Mesodermal cell (in vitro differentiated cells): Measurements from ENCODE around the gene PKN1.

ENCODE experiments used
- H3K27ac ChIP-seq: 2 replicates; pipeline ENCODE4 v1.7.0; 2013; ENCODE audit warnings: mild to moderate bottlenecking, low read depth, low read length, moderate library complexity; ENCODE audit not compliant: severe bottlenecking
- H3K36me3 ChIP-seq: 2 replicates; pipeline ENCODE4 v1.7.1; 2013; ENCODE audit warnings: mild to moderate bottlenecking, low read length, moderate library complexity; ENCODE audit not compliant: control insufficient read depth, insufficient read depth
- H3K4me1 ChIP-seq: one replicate; pipeline ENCODE4 v1.7.1; 2013; ENCODE audit warnings: mild to moderate bottlenecking, low read length; ENCODE audit not compliant: insufficient read depth, control insufficient read depth, poor library complexity, severe bottlenecking
- H3K4me3 ChIP-seq: 2 replicates; pipeline ENCODE4 v1.7.0; 2013; ENCODE audit warnings: low read length, control low read depth, mild to moderate bottlenecking; ENCODE audit not compliant: insufficient read depth, poor library complexity, severe bottlenecking; ENCODE audit errors: extremely low read depth
- H3K9me3 ChIP-seq: 2 replicates; pipeline ENCODE4 v1.7.1; 2013; ENCODE audit warnings: mild to moderate bottlenecking, low read length, moderate library complexity; ENCODE audit not compliant: control insufficient read depth
- WGBS, 2 experiments: methylation state at CpG; one replicate each; pipeline ENCODE4 v1.1.5; 2013; ENCODE audit warnings: missing lambda C conversion rate in 2 of 2; ENCODE audit not compliant: insufficient coverage in 2 of 2; 5-methylcytosine and 5-hydroxymethylcytosine counted together

PKN1 gene

DNA sequence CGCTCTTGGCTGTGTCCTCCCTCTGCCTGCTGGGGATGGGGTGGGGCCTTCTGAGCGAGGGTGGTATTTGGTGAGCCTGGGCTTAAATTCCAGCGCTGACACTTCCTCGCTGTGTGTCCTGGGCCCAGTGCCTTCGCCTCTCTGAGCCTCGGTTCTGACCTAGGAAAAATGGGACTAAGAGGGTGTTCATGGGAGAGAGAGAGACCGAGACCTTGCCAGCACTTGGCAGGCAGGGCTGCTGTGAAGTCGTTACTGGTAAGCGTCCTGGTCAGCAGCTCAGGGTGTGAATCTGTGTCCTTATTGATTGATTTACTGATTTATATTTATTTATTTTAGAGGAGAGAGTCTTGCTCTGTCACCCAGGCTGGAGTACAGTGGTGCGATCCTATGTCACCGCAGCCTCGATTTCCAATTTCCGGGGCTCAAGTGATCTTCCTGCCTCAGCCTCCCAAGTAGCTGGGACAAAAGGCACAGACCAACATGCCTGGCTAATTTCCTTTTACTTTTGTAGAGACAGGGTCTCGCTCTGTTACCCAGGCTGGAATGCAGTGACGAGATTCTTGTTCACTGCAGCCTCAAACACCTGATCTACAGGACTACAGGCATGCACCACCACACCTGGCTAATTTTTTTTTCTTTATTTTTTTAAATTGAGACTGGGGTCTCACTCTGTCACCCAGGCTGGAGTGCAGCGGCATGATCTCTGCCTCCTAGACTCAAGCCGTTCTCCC, 2.4 kb downstream of the PKN1 start:
- Histone ChIP-seq H3K36me3 (peaks cover 6% of the 10 kb centered on the region), H3K27ac (no peak overlapping the region), H3K4me1 (peaks cover 17% of the 10 kb centered on the region), H3K9me3 (no peaks in the 10 kb centered on the region), H3K4me3 (no peak overlapping the region)
- WGBS, 2 experiments: 90 to 95% methylated on average over 12 to 16 of the region's 17 CpGs

DNA sequence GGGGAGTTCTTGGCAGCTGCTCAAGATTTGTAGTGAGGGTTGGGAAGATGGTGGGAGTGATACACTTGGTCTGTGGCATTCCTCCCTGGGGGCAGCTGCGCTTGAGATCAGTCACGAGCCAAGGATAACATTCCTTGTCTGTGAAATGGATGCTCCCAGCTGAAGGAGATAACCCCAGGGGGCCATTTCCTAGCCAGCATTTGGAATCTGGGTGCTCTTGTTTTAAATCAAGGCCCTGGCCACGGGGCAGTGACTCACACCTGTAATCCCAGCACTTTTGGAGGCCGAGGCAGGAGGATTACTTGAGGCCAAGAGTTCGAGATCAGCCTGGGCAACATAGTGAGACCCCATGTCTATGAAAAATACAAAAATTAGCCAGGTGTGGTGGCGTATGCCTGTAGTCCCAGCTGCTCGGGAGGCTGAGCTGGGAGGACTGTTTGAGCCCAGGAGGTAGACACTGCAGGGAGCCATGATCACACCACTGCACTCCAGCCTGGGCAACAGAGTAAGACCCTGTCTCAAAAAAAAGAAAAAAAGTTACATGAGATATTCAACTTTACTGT, 4.6 kb downstream of the PKN1 start:
- no peak overlapping the region for H3K27ac ChIP-seq
- no peaks in the 10 kb centered on the region for H3K9me3 ChIP-seq
- no peak overlapping the region for H3K4me3 ChIP-seq
- peaks cover 17% of the 10 kb centered on the region for H3K4me1 ChIP-seq
- peaks cover 16% of the 10 kb centered on the region for H3K36me3 ChIP-seq
- WGBS, 2 experiments: 93 to 95% methylated on average over 7 of the region's 7 CpGs

DNA sequence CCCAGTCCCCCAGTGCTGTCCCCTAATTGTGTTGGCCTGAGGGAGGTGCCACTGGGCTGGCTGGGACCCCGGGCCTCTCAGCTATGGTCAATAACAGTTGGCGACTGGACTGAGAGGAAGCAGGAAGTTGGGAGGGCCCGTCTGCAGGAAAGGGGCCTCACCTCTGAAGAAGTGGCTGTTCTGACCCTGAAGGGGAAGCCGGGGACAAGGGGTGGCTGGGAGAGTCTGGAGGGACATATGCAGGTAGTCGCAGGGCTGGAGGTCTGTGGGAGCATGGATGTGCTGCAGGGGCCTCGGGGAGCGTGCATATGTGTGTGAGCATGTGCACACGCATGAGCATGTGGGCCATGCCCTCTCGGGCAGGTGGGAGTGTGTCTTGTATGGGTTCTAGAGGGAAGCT, 5.9 kb downstream of the PKN1 start:
- Histone ChIP-seq H3K27ac (no peak overlapping the region), H3K36me3 (peaks cover 27% of the 10 kb centered on the region), H3K4me3 (no peak overlapping the region), H3K4me1 (peaks cover 15% of the 10 kb centered on the region), H3K9me3 (no peaks in the 10 kb centered on the region)
- 92 to 94% methylated on average over 8 to 9 of the region's 9 CpGs for WGBS, 2 experiments

DNA sequence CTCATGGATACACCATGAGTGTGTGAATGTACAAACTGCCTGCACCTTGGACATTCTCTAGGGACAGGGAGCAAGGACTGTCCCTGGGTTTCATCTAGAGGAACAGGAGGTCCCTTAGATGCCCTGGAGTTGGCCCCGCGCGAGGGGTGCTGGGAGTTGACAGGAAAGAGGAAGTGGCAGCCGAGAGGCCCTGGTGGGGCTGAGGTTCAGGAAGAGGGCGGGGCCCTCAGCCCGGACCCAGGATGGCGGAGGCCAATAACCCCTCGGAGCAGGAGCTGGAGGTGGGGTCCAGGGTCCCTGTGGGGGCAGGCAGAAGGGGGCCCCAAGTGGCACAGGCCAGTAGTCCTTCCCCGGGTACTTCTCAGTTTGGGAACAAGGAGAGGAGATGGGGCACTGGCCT, 6.9 kb downstream of the PKN1 start:
- 82 to 87% methylated on average over 9 of the region's 9 CpGs for WGBS, 2 experiments
- Histone ChIP-seq H3K4me3 (no peak overlapping the region), H3K36me3 (peaks cover 36% of the 10 kb centered on the region), H3K27ac (no peak overlapping the region), H3K4me1 (peaks cover 7% of the 10 kb centered on the region), H3K9me3 (no peaks in the 10 kb centered on the region)

DNA sequence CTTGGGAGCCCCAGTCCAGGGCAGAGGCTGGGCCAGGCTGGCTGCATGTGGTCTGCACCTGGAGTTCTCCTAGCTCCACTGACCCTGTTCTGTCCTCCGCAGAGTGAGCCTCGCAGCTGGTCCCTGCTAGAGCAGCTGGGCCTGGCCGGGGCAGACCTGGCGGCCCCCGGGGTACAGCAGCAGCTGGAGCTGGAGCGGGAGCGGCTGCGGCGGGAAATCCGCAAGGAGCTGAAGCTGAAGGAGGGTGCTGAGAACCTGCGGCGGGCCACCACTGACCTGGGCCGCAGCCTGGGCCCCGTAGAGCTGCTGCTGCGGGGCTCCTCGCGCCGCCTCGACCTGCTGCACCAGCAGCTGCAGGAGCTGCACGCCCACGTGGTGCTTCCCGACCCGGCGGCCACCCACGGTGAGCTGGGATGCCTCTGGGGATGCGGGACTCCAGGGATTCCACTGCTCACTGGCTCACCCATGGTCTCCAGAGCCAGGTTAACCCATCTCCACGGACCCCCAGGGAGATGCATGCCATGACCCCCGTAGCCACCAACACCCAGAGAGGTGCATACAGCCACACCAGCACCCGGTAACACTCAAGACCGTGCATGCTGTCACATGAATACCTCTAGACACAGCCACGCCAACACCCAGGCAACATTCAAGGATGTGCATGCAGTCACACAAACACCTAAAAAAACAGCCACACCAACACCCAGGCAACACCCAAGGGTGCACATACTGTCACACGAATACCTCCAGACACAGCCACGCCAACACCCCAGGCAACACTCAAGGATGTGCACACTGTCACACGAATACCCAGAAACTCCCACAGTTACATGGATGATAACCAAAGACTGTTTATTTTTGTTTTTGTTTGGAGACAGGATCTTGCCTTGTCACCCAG, 8.2 kb downstream of the PKN1 start:
- Histone ChIP-seq H3K9me3 (no peaks in the 10 kb centered on the region), H3K27ac (no peak overlapping the region), H3K36me3 (peaks cover 36% of the 10 kb centered on the region), H3K4me3 (no peak overlapping the region), H3K4me1 (peaks cover 7% of the 10 kb centered on the region)
- WGBS, 2 experiments: 94 to 96% methylated on average over 29 to 33 of the region's 34 CpGs

DNA sequence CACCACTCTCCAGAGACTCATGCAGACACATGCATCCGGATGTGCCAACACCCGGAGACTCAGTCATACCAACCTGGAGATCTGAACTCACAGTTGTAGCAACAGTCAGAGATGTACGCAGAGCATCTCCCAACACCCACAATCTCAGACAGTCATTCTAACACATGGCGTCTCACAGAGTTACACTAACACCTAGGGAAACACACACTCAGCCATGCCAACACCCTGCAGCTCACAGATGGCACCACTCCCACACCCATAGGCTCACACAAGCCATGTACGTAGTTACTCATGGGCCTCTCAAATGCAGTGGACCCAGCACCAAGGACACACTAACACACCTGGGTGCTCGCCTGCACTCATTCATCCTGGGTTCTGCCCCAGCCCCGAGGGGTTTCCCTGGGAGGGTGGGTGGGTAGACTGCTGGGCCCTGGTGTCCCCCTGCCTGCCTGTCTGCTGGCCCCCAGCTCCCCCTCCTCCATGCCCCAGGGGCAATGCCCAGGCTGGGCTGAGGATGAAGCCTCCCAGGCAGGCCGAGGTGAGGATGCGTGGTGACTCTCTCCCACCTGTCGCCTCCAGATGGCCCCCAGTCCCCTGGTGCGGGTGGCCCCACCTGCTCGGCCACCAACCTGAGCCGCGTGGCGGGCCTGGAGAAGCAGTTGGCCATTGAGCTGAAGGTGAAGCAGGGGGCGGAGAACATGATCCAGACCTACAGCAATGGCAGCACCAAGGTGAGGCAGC, 10.0 kb downstream of the PKN1 start:
- peaks cover 32% of the 10 kb centered on the region for H3K36me3 ChIP-seq
- WGBS, 2 experiments: 97 to 98% methylated on average over 12 to 14 of the region's 16 CpGs

DNA sequence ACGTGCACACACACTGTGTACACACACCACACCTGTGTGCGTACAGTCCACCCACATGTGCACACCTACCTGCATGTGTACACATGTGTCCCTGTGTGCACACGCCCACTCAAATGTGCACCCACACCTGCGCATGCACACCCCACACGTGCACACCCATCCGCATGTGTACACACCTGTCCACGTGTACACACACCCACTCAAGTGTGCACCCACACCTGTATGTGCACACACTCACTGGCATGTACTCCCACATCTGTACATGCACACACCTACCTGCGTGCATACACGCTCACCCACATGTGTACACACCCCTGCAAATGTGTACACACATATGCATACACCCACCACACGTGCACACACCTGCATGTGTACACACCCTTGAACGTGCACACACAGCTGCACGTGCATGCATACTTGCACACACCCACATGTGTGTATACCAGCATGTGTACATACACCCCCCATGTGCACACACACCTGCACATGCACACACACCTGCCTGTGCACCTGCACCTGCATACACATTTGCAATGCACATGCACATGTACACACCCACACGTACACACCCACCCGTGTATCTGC, 10.6 kb downstream of the PKN1 start:
- H3K4me3 ChIP-seq: no peak overlapping the region
- H3K27ac ChIP-seq: no peak overlapping the region
- 95 to 96% methylated on average over 11 to 14 of the region's 14 CpGs for WGBS, 2 experiments
- H3K36me3 ChIP-seq: peaks cover 39% of the 10 kb centered on the region
- H3K9me3 ChIP-seq: no peaks in the 10 kb centered on the region
- peaks cover 7% of the 10 kb centered on the region for H3K4me1 ChIP-seq

More for the DNA sequence above, 10.0 kb downstream of the PKN1 start:
- no peak overlapping the region for H3K27ac ChIP-seq
- H3K4me3 ChIP-seq: no peak overlapping the region
- peaks cover 7% of the 10 kb centered on the region for H3K4me1 ChIP-seq
- H3K9me3 ChIP-seq: no peaks in the 10 kb centered on the region

DNA sequence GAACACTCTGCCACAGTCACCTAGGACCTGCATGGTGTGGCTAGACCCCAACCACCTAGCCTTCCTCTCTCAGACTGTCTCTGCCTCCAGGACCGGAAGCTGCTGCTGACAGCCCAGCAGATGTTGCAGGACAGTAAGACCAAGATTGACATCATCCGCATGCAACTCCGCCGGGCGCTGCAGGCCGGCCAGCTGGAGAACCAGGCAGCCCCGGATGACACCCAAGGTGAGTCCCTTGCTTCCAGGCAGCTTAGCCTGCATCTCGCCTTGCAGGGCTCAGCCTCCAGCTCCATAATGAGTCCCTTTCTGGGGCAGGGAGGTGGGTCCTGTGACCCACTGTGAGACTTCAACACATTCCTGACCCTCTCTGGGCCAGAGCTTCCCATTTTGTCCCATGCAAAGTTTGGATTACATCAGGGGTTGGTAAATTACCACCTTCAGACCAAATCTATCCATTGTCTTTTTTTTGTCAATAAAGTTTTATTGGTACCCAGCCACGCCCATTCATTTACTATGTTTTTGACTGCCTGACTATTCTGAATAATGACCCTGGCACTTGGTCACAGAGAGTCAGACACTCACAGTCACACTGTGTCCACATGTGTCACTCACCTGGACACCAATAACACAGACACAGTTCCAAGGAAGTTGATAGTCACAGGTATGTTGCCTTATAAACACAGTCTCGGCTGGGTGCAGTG, 13.4 kb downstream of the PKN1 start:
- no peaks in the 10 kb centered on the region for H3K4me1 ChIP-seq
- no peaks in the 10 kb centered on the region for H3K9me3 ChIP-seq
- H3K27ac ChIP-seq: no peak overlapping the region
- H3K4me3 ChIP-seq: no peak overlapping the region
- WGBS, 2 experiments: 93% methylated on average over 10 of the region's 10 CpGs
- H3K36me3 ChIP-seq: peaks cover 63% of the 10 kb centered on the region

DNA sequence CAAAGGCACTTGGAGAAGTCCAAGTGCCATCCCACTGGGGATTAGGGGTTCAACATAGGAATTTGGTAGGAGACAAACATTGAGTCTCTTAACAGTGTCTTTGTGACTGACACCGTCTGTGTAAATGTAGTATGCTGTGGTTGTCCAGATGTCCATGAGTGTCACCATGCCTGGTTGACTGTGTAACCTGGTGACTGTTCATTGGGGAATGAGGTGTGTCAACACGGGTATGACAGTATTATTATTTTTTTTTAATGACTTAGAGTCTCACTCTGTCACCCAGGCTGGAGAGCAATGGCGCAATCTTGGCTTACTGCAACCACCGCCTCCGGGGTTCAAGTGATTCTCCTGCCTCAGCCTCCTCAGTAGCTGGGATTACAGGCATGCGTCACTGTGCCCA, 16.2 kb downstream of the PKN1 start:
- Histone ChIP-seq H3K36me3 (peaks cover 56% of the 10 kb centered on the region), H3K4me3 (no peak overlapping the region), H3K4me1 (no peaks in the 10 kb centered on the region), H3K9me3 (no peaks in the 10 kb centered on the region), H3K27ac (no peak overlapping the region)
- 95 to 98% methylated on average over 6 of the region's 6 CpGs for WGBS, 2 experiments
